Endothelial cell of umbilical vein (primary cell): ENCODE measurements around the gene CHRND.

ENCODE experiments used
- FOS ChIP-seq: IDR thresholded peaks from 2 replicates; pipeline ENCODE4 v1.6.1; 2011; ENCODE audit warnings: mild to moderate bottlenecking, low read length, moderate library complexity, borderline replicate concordance; ENCODE audit not compliant: insufficient read depth
- TF ChIP-seq, protein P1 (sequence below), 2 donors: IDR thresholded peaks; 1 replicate in 1 of 2; 2 replicates in 1 of 2; pipeline ENCODE4 v1.5.1; 2011; ENCODE audit warnings: low read length in 2 of 2, mild to moderate bottlenecking in 2 of 2, moderate library complexity in 2 of 2, control low read depth in 1 of 2, inconsistent platforms in 1 of 2, low read depth in 1 of 2; ENCODE audit not compliant: insufficient read depth in 1 of 2; ENCODE audit errors: extremely low read depth in 1 of 2

DNA sequence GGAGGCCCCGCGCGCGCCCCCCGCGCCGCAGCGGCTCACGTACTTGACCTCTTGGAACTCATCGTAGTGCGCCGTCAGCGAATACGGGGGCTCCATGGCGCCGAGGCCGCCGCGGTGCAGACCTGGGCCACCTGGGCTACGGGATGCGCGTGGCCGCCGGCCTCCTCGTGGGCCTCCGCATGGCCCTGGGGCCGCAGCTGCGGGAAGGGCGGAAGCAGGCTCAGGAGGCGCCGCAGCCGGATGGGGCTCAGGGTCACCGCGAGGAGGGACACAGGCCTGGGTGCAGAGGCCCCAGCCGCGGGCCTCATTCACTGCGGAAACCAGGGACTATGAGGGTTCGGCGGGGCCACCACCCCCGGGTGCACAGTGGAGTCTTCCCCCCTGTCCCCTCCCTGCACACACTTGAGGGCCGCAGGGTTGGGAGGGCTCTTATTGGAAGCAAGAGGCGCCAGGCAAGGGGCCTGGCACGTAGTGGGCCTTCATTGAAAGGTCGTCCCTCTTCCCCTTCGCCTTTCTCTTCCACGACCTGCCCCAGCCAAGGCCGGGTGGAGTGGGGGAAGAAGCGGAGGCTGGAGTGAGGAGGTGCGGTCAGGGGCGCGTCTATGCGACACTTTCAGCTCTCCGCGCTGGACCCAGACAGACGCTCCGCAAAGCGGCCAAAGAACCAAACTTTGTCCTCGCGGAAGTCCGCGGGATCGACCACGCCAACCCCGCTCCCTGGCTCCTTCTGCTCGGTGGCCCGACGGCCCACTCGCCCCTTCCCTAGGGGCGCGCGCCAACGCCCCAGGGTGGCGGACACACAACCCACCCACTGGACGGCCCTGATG lies 39.2 kb upstream of the CHRND start:
- TF ChIP-seq FOS, result no peak
- TF ChIP-seq, protein P1, sequence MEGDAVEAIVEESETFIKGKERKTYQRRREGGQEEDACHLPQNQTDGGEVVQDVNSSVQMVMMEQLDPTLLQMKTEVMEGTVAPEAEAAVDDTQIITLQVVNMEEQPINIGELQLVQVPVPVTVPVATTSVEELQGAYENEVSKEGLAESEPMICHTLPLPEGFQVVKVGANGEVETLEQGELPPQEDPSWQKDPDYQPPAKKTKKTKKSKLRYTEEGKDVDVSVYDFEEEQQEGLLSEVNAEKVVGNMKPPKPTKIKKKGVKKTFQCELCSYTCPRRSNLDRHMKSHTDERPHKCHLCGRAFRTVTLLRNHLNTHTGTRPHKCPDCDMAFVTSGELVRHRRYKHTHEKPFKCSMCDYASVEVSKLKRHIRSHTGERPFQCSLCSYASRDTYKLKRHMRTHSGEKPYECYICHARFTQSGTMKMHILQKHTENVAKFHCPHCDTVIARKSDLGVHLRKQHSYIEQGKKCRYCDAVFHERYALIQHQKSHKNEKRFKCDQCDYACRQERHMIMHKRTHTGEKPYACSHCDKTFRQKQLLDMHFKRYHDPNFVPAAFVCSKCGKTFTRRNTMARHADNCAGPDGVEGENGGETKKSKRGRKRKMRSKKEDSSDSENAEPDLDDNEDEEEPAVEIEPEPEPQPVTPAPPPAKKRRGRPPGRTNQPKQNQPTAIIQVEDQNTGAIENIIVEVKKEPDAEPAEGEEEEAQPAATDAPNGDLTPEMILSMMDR (IDR thresholded peaks at IDR 0.05; ENCODE audit: extremely low read depth in 1 of 2, insufficient read depth in 1 of 2, low read depth in 1 of 2, low read length in 2 of 2), result no peak
